HepG2 (cell line): Measurements from ENCODE around the gene SURF6. TPM values are rescaled to one million over a fixed set of nuclear protein-coding genes. Genes with fewer than 3 reads are reported as not detected.

Experiments
- AGO1 ChIP-seq: fragments of 200-400 bp; formaldehyde crosslinking; IDR thresholded peaks from 2 replicates; pipeline ENCODE4 v1.6.1; 2017; ENCODE audit warnings: mild to moderate bottlenecking, low read depth, low read length, moderate library complexity; ENCODE audit not compliant: poor library complexity, severe bottlenecking
- AGO2 ChIP-seq: fragments of 200-400 bp; formaldehyde crosslinking; optimal IDR thresholded peaks from 2 replicates; pipeline ENCODE3; 2017; ENCODE audit warnings: mild to moderate bottlenecking, low read depth, low read length, moderate library complexity
- CTCF ChIP-seq: sonication (generic); formaldehyde crosslinking; IDR thresholded peaks from 2 replicates; pipeline ENCODE4 v1.5.0; 2020; ENCODE audit warnings: mild to moderate bottlenecking, missing genetic modification reagents, moderate library complexity
- HNRNPL ChIP-seq: fragments of 200-400 bp; formaldehyde crosslinking; IDR thresholded peaks from 2 replicates; pipeline ENCODE4 v1.6.1; 2017; ENCODE audit warnings: mild to moderate bottlenecking, low read depth, low read length
- KDM2A ChIP-seq: sonication (generic); formaldehyde crosslinking; IDR thresholded peaks from 2 replicates; pipeline ENCODE4 v1.4.0; 2020; ENCODE audit warnings: low read depth, missing genetic modification reagents, borderline replicate concordance
- LCORL ChIP-seq, 2 experiments: fragments of 450-650 bp in 1 of 2; sonication (generic) in 1 of 2; formaldehyde crosslinking in 1 of 2; IDR thresholded peaks; 2 replicates each; pipeline versions ENCODE4 v1.5.0 to v1.6.1; 2017 to 2020; ENCODE audit warnings: antibody characterized with exemption in 1 of 2, missing genetic modification reagents in 1 of 2
- MEIS1 ChIP-seq: sonication (generic); formaldehyde crosslinking; IDR thresholded peaks from 2 replicates; pipeline ENCODE4 v1.9.0; 2021; ENCODE audit warnings: mild to moderate bottlenecking, missing genetic modification reagents, moderate library complexity, borderline replicate concordance
- MIER3 ChIP-seq: IDR thresholded peaks from 2 replicates; pipeline ENCODE4 v1.6.1; 2016; ENCODE audit warnings: missing compliant biosample characterization, borderline replicate concordance
- MYC ChIP-seq: sonication (generic); formaldehyde crosslinking; IDR thresholded peaks from 2 replicates; pipeline ENCODE4 v1.9.0; 2021; ENCODE audit warnings: missing genetic modification reagents, borderline replicate concordance
- NONO ChIP-seq, 2 experiments: fragments of 450-650 bp in 1 of 2; sonication (generic) in 1 of 2; formaldehyde crosslinking in 1 of 2; IDR thresholded peaks in 1 of 2; conservative IDR thresholded peaks in 1 of 2; 2 replicates each; pipeline versions ENCODE4 v1.6.1 to v1.8.0; 2017 to 2022; ENCODE audit warnings: mild to moderate bottlenecking in 1 of 2, missing genetic modification reagents in 1 of 2, moderate library complexity in 1 of 2
- POGK ChIP-seq: sonication (generic); formaldehyde crosslinking; conservative IDR thresholded peaks from 2 replicates; pipeline ENCODE4 v1.8.0; 2022; ENCODE audit warnings: mild to moderate bottlenecking, moderate library complexity, missing genetic modification reagents
- RBFOX2 ChIP-seq: fragments of 200-400 bp; formaldehyde crosslinking; IDR thresholded peaks from 2 replicates; pipeline ENCODE4 v1.6.1; 2017; ENCODE audit warnings: low read depth, mild to moderate bottlenecking, low read length
- SAP130 ChIP-seq: IDR thresholded peaks from 2 replicates; pipeline ENCODE4 v1.6.1; 2016; ENCODE audit warnings: low read depth
- STAG1 ChIP-seq: sonication (generic); formaldehyde crosslinking; IDR thresholded peaks from 2 replicates; pipeline ENCODE4 v1.4.0; 2020; ENCODE audit warnings: missing genetic modification reagents
- ZBED4 ChIP-seq: sonication (generic); formaldehyde crosslinking; IDR thresholded peaks from 2 replicates; pipeline ENCODE4 v1.4.0; 2020; ENCODE audit warnings: missing genetic modification reagents, borderline replicate concordance
- ZBTB20 ChIP-seq: sonication (generic); formaldehyde crosslinking; IDR thresholded peaks from 2 replicates; pipeline ENCODE4 v1.8.1; 2023; ENCODE audit warnings: missing genetic modification reagents, low read depth, mild to moderate bottlenecking, borderline replicate concordance
- ZKSCAN5 ChIP-seq: sonication (generic); formaldehyde crosslinking; IDR thresholded peaks from 2 replicates; pipeline ENCODE4 v1.5.1; 2020; ENCODE audit warnings: mild to moderate bottlenecking, missing genetic modification reagents
- ZNF138 ChIP-seq: sonication (generic); formaldehyde crosslinking; IDR thresholded peaks from 2 replicates; pipeline ENCODE4 v1.5.0; 2020; ENCODE audit warnings: mild to moderate bottlenecking, low read depth, missing genetic modification reagents
- ZNF883 ChIP-seq: sonication (generic); formaldehyde crosslinking; IDR thresholded peaks from 2 replicates; pipeline ENCODE4 v1.5.1; 2020; ENCODE audit warnings: mild to moderate bottlenecking, missing genetic modification reagents; ENCODE audit errors: not compliant biosample characterization
- polyA plus RNA-seq, 8 experiments: library from polyadenylated mRNA; depleted of rRNA in 3 of 8; stranded (reverse) in 7 of 8; unstranded in 1 of 8; fragments of >200 nt; fragmentation: Illumina TruSeq in 4 of 8; extraction: Trizol in 4 of 8; gene quantifications; 2 replicates each; pipeline versions ENCODE4 v1.2.1 to v1.2.3, GENCODE V29; 2011 to 2016; ENCODE audit warnings: low read depth in 4 of 8, missing spikeins in 1 of 8, mixed read lengths in 1 of 8; ENCODE audit not compliant: insufficient read depth in 1 of 8
- total RNA-seq, 5 experiments: library from RNA; depleted of rRNA; stranded (reverse); fragments of >200 nt; fragmentation: Illumina TruSeq; extraction: Trizol; gene quantifications; 2 replicates each; pipeline ENCODE4 v1.2.3, GENCODE V29; 2016; ENCODE audit warnings: low read depth in 1 of 5

The SURF6 gene
- total and polyA plus RNA-seq, 2 of the 13 experiments (the other 11 are each of a cell fraction or from before 2014, with no cell fraction given) = 5.9 to 14.7 TPM

- TF ChIP-seq ZNF138 (CRISPR knock-in tag) = peak; percentile 65; the same call in 1 of the 2 replicates
- peak; percentile 85 for TF ChIP-seq STAG1 (CRISPR knock-in tag)
- 0 out of 2 replicates have a peak, but pooled peaks have one; percentile 16 for TF ChIP-seq MEIS1 (CRISPR knock-in tag)
- TF ChIP-seq ZNF883 (CRISPR knock-in tag) = peak; percentile 23
- peak; percentile 87 for TF ChIP-seq CTCF
- TF ChIP-seq ZBTB20 = 0 out of 2 replicates have a peak, but pooled peaks have one; percentile 19
- TF ChIP-seq MYC (CRISPR knock-in tag) = peak; percentile 44; the same call in 1 of the 2 replicates
- no peak for TF ChIP-seq LCORL (IDR thresholded peaks at IDR 0.05)
- TF ChIP-seq LCORL (CRISPR knock-in tag; IDR thresholded peaks at IDR 0.05) = 0 out of 2 replicates have a peak, but pooled peaks have one; percentile 8
- TF ChIP-seq AGO1 = peak; percentile 76
- peak; percentile 57; the same call in 1 of the 2 replicates for TF ChIP-seq KDM2A (CRISPR knock-in tag)
- TF ChIP-seq NONO (IDR thresholded peaks at IDR 0.05) = no peak
- peak; percentile 65 for TF ChIP-seq NONO (CRISPR knock-in tag; conservative IDR thresholded peaks at IDR 0.05)
- TF ChIP-seq MIER3 (CRISPR knock-in tag) = 0 out of 2 replicates have a peak, but pooled peaks have one; percentile 20
- TF ChIP-seq AGO2 = peak; percentile 89
- TF ChIP-seq ZBED4 (CRISPR knock-in tag) = no peak
- TF ChIP-seq ZKSCAN5 (CRISPR knock-in tag) = no peak
- TF ChIP-seq POGK (CRISPR knock-in tag) = no peak; the same call in 1 of the 2 replicates
- 0 out of 2 replicates have a peak, but pooled peaks have one; percentile 58 for TF ChIP-seq HNRNPL
- TF ChIP-seq RBFOX2 = peak; percentile 40; the same call in 1 of the 2 replicates
- TF ChIP-seq SAP130 (CRISPR knock-in tag) = peak; percentile 44
Measured at GRCh38 chr9:133359399-133360175, 23.6 kb upstream of the SURF6 start (continued).
